Calu3 (cell line): Measurements from ENCODE around the gene COQ10A. TPM values are rescaled to one million over a fixed set of nuclear protein-coding genes. Genes with fewer than 3 reads are reported as not detected.
"Not testable (repeated sequence)": the region's sequence is repeated elsewhere in the genome, so short reads cannot be mapped to it uniquely, and the experiment has no call there.

ENCODE experiments used
- BruUV-seq: library from RNA; stranded (reverse); fragments of 400-500 nt; replicated peaks from 2 replicates; lab custom pipeline; 2021; lab: Mats Ljungman, UMichigan
- CTCF ChIA-PET: fragments of 300-600 bp; sonication (Branson Sonifier 250); formaldehyde crosslinking; loops from one replicate; lab custom pipeline; 2022; ENCODE audit warnings: antibody characterized with exemption; lab: Charles Lee
- DNase-seq: peaks from one replicate; pipeline ENCODE4 v3.0.0; 2022
- H3K27ac Mint-ChIP-seq: one replicate; pipeline ENCODE4 v1.8.0; 2022; ENCODE audit warnings: mixed read lengths; ENCODE audit not compliant: unreplicated experiment
- H3K27me3 Mint-ChIP-seq: one replicate; pipeline ENCODE4 v1.8.0; 2022; ENCODE audit warnings: mixed read lengths; ENCODE audit not compliant: unreplicated experiment
- H3K36me3 Mint-ChIP-seq: one replicate; pipeline ENCODE4 v1.8.0; 2022; ENCODE audit warnings: mild to moderate bottlenecking, moderate library complexity, mixed read lengths; ENCODE audit not compliant: insufficient read depth, unreplicated experiment
- H3K4me1 Mint-ChIP-seq: one replicate; pipeline ENCODE4 v1.8.0; 2022; ENCODE audit warnings: mild to moderate bottlenecking, low read depth, mixed read lengths; ENCODE audit not compliant: unreplicated experiment
- H3K4me3 Mint-ChIP-seq: one replicate; pipeline ENCODE4 v1.8.0; 2022; ENCODE audit warnings: mild to moderate bottlenecking, low read depth, moderate library complexity, mixed read lengths; ENCODE audit not compliant: unreplicated experiment
- H3K9me3 Mint-ChIP-seq: one replicate; pipeline ENCODE4 v1.8.0; 2022; ENCODE audit warnings: low read depth, mixed read lengths; ENCODE audit not compliant: unreplicated experiment
- intact Hi-C: fragments of 100-400 bp; cut with micrococcal nuclease; formaldehyde crosslinking; loops from one replicate; pipeline ENCODE4 v1.10.0; 2022; ENCODE audit not compliant: unreplicated experiment
- total RNA-seq: library from RNA; stranded (reverse); gene quantifications from 2 replicates; pipeline ENCODE4 v1.2.3, GENCODE V29; 2022
- TF ChIP-seq, protein P1 (sequence below): fragments of 200-600 bp; IDR thresholded peaks from one replicate; pipeline ENCODE4 v1.8.0; 2022; ENCODE audit warnings: antibody characterized with exemption; ENCODE audit not compliant: unreplicated experiment

The COQ10A gene
- total RNA-seq, 1 experiment from 2014 or later, result 11.4 TPM

DNA sequence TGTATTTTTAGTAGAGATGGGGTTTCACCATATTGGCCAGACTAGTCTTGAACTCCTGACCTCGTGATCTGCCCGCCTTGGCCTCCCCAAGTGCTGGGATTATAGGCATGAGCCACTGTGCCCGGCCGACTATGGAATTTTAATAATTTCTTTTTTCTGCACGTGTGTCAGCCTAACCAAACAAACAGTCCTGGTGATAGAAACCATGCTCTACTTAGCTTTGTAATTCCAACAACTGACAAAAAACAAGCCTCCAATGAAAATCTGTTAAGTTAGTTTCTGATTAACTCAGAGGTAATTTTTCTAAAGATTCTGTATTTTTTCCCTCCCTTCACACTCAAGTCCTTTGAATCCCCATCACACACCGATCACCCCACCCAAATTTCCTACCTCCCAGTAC is 15.3 kb downstream of the COQ10A start:
- TF ChIP-seq, protein P1, sequence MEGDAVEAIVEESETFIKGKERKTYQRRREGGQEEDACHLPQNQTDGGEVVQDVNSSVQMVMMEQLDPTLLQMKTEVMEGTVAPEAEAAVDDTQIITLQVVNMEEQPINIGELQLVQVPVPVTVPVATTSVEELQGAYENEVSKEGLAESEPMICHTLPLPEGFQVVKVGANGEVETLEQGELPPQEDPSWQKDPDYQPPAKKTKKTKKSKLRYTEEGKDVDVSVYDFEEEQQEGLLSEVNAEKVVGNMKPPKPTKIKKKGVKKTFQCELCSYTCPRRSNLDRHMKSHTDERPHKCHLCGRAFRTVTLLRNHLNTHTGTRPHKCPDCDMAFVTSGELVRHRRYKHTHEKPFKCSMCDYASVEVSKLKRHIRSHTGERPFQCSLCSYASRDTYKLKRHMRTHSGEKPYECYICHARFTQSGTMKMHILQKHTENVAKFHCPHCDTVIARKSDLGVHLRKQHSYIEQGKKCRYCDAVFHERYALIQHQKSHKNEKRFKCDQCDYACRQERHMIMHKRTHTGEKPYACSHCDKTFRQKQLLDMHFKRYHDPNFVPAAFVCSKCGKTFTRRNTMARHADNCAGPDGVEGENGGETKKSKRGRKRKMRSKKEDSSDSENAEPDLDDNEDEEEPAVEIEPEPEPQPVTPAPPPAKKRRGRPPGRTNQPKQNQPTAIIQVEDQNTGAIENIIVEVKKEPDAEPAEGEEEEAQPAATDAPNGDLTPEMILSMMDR, result no peak
- Mint-ChIP-seq H3K36me3 (peaks cover 84% of the 10 kb centered on the region), H3K4me1 (peaks cover 6% of the 10 kb centered on the region), H3K27me3 (no peaks in the 10 kb centered on the region), H3K4me3 (no peak overlapping the region), H3K27ac (no peak overlapping the region), H3K9me3 (no peaks in the 10 kb centered on the region)
- CTCF ChIA-PET, result no interaction called here
- no peak for DNase-seq
- intact Hi-C loops, result no loop called here
- BruUV-seq, result no TSS peak

DNA sequence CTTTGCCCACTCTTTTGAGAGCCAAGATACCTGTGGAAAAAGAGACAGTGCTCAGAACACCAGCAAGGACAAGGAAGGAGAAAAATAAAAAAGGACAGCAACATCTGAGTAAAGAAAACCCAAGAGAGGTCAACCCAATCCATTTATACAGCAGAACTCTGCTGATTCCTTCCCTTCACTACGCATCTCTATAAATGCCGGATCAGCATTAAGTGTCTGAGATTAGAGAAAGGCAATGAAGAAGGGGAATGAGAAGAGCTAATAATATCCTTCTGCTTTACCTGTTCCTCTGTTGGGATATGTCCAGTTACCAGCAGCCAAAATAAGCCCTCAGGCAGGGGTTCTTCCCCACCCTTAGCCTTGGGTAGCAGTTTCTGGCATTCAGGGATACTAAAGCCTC is 15.8 kb downstream of the COQ10A start:
- Mint-ChIP-seq H3K27ac (no peak overlapping the region), H3K9me3 (no peaks in the 10 kb centered on the region), H3K36me3 (peaks cover 78% of the 10 kb centered on the region), H3K4me3 (no peak overlapping the region), H3K4me1 (peaks cover 6% of the 10 kb centered on the region), H3K27me3 (no peaks in the 10 kb centered on the region)
- CTCF ChIA-PET, result no interaction called here
- no TSS peak for BruUV-seq
- intact Hi-C loops, result no loop called here
- TF ChIP-seq, protein P1, result no peak
- no peak for DNase-seq

DNA sequence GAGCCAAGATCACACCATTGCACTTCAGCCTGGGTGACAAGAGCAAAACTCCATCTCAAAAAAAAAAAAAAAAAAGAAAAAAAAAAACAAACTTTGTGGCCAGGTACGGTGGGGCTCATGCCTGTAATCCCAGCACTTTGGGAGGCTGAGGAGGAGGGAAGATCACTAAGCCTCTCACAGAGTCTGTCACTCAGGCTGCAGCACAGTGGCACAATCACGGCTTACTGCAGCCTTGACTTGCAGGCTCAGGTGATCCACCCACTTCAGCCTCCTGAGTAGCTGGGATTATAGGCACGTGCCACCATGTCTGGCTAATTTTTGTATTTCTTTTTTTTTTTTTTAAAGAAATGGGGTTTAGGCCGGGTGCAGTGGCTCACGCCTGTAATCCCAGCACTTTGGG is 17.5 kb downstream of the COQ10A start:
- intact Hi-C loops, DNase-seq, BruUV-seq, H3K27me3 Mint-ChIP-seq, H3K27ac Mint-ChIP-seq, H3K4me1 Mint-ChIP-seq, H3K4me3 Mint-ChIP-seq, H3K9me3 Mint-ChIP-seq: not testable (repeated sequence)
- CTCF ChIA-PET, result interaction anchor here (0.6 kb wide), 1 partner anchor 894 kb away, joined by 4 read pairs; no protein-coding TSS in a partner anchor
- peaks cover 67% of the 10 kb centered on the region for H3K36me3 Mint-ChIP-seq

DNA sequence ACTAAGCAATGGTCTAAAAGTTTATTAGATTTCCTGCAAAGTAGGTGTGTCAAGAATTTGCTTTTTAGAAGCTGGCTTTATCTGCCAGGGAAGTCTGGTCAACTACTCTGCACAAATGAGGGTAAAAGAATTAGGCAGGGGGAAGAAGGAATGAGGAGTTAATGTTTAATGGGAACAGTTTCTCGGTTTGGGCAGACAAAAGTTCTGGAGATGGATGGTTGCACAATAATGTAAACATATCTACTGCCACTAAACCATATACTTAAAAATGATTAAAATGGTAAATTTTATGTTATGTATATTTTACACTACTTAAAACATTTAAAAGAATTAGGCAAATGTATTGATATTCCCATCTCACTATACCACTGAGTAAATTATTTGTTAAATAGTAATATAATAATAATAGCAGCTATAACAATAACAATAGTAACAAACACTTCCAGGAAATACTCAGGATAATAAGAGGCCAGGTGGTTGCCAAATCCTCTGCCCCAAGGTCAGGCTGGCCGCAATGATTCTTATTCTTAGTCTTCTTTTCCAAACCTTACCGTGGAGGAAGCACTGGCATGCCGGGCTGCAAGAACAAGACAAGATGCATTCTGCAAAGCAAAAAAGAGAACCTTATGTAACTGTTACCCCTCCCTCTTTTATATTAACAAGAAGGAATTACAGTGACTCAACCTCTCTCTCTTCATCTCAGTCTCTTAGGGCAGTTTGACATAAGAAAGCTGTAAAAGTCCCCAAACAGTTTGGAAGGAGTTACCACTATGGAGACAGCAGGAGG is 19.5 kb downstream of the COQ10A start:
- no peaks in the 10 kb centered on the region for H3K27me3 Mint-ChIP-seq
- CTCF ChIA-PET, result interaction anchor here (0.9 kb wide), 1 partner anchor 28 kb away, joined by 3 read pairs; the partner anchor contains the start of gene ANKRD52
- no peak overlapping the region for H3K4me3 Mint-ChIP-seq
- intact Hi-C loops, result no loop called here
- H3K9me3 Mint-ChIP-seq, result no peaks in the 10 kb centered on the region
- peaks cover 68% of the 10 kb centered on the region for H3K36me3 Mint-ChIP-seq
- peaks cover 10% of the 10 kb centered on the region for H3K4me1 Mint-ChIP-seq
- TF ChIP-seq, protein P1, result no peak
- H3K27ac Mint-ChIP-seq, result peak overlapping the region; percentile 8
- BruUV-seq, result no TSS peak
- DNase-seq, result no peak
